Activated CD4-positive, CD25-positive, alpha-beta regulatory T cell treated with anti-CD3 and anti-CD28 coated beads, Interleukin-2, amount 50 U/mL, for 16 hours (primary cell): Measurements from ENCODE around the gene MGA.

Experiments used
- DNase-seq: peaks from one replicate; pipeline ENCODE4 v3.0.0-alpha.2; 2020; ENCODE audit warnings: low read depth, low spot score

Gene MGA

GRCh38 chr15:41660235-41661077 lies at the start of gene MGA:
TSS of gene MGA (plus strand) at chr15:41660405.
- peak; percentile 79 for DNase-seq

- DNase-seq = no peak
Measured at GRCh38 chr15:41620536-41621199, 39.5 kb upstream of the MGA start.

- peak; percentile 58 for DNase-seq
Measured at GRCh38 chr15:41621200-41622193, 38.7 kb upstream of the MGA start.

GRCh38 chr15:41622901-41623300 lies 37.3 kb upstream of the MGA start:
- no peak for DNase-seq

GRCh38 chr15:41627203-41627602 lies 33.0 kb upstream of the MGA start:
- no peak for DNase-seq

- DNase-seq = no peak
Measured at GRCh38 chr15:41629463-41629862, 30.7 kb upstream of the MGA start.

GRCh38 chr15:41629883-41630282 lies 30.3 kb upstream of the MGA start:
- no peak for DNase-seq

GRCh38 chr15:41630616-41631217 lies 29.5 kb upstream of the MGA start:
- DNase-seq = no peak

GRCh38 chr15:41631880-41632470 lies 28.2 kb upstream of the MGA start:
- DNase-seq = no peak

- no peak for DNase-seq
Measured at GRCh38 chr15:41633609-41634008, 26.6 kb upstream of the MGA start.

GRCh38 chr15:41634072-41634626 lies 26.1 kb upstream of the MGA start:
- DNase-seq = no peak

GRCh38 chr15:41637086-41637485 lies 23.1 kb upstream of the MGA start:
- no peak for DNase-seq

- DNase-seq = no peak
Measured at GRCh38 chr15:41640985-41641384, 19.2 kb upstream of the MGA start.

GRCh38 chr15:41647262-41647661 lies 12.9 kb upstream of the MGA start:
- no peak for DNase-seq

GRCh38 chr15:41648097-41648496 lies 12.1 kb upstream of the MGA start:
- DNase-seq = no peak

- DNase-seq = no peak
Measured at GRCh38 chr15:41648770-41649169, 11.4 kb upstream of the MGA start.

- no peak for DNase-seq
Measured at GRCh38 chr15:41650806-41651205, 9.4 kb upstream of the MGA start.

- DNase-seq = no peak
Measured at GRCh38 chr15:41651373-41651772, 8.8 kb upstream of the MGA start.

GRCh38 chr15:41653760-41654159 lies 6.4 kb upstream of the MGA start:
- DNase-seq = no peak

GRCh38 chr15:41655716-41656115 lies 4.5 kb upstream of the MGA start:
- no peak for DNase-seq

GRCh38 chr15:41656188-41656587 lies 4.0 kb upstream of the MGA start:
- DNase-seq = no peak
